Omental fat pad (tissue), 4 donors: ENCODE results near the gene RNU11. TPM values are rescaled to one million over a fixed set of nuclear protein-coding genes. Genes with fewer than 3 reads are reported as not detected.
"Not testable (repeated sequence)": the region's sequence is repeated elsewhere in the genome, so short reads cannot be mapped to it uniquely, and the experiment has no call there.

ENCODE experiments used
- ATAC-seq: fragments of 150-250 bp; one replicate; pipeline ENCODE4 v1.9.1; 2016; ENCODE audit warnings: mild to moderate bottlenecking, moderate library complexity; ENCODE audit not compliant: low FRiP score
- DNase-seq: peaks from one replicate; pipeline ENCODE4 v3.0.0-alpha.2; 2019; ENCODE audit warnings: low spot score
- total RNA-seq, 4 donors: library from RNA; depleted of rRNA; stranded (reverse); fragments of >200 nt; gene quantifications; one replicate each; pipeline ENCODE4 v1.1.0, GENCODE V29; 2016
- TF ChIP-seq, protein P1 (sequence below), 3 donors: fragments of 450-650 bp; IDR thresholded peaks; one replicate each; pipeline ENCODE4 v1.5.1; 2016 to 2017; ENCODE audit warnings: antibody characterized with exemption in 3 of 3, mild to moderate bottlenecking in 3 of 3, moderate library complexity in 2 of 3

RNU11 gene
- total RNA-seq, 4 donors from 2014 or later, result not detected

DNA sequence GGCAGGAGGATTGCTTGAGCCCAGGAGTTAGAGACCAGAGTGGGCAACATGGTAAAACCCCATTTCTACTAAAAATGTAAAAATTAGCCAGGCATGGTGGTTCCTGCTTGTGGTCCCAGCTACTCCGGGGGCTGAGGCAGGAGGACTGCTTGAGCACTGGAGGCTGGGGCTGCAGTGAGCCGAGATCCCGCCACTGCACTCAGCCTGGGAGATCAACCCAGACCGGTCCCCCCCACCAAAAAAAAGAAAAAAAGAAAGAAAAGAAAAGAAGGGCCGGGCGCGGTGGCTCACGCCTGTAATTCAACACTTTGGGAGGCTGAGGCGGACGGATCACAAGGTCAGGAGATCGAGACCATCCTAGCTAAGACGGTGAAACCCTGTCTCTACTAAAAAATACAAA lies 18.4 kb downstream of the RNU11 start:
- TF ChIP-seq, protein P1, sequence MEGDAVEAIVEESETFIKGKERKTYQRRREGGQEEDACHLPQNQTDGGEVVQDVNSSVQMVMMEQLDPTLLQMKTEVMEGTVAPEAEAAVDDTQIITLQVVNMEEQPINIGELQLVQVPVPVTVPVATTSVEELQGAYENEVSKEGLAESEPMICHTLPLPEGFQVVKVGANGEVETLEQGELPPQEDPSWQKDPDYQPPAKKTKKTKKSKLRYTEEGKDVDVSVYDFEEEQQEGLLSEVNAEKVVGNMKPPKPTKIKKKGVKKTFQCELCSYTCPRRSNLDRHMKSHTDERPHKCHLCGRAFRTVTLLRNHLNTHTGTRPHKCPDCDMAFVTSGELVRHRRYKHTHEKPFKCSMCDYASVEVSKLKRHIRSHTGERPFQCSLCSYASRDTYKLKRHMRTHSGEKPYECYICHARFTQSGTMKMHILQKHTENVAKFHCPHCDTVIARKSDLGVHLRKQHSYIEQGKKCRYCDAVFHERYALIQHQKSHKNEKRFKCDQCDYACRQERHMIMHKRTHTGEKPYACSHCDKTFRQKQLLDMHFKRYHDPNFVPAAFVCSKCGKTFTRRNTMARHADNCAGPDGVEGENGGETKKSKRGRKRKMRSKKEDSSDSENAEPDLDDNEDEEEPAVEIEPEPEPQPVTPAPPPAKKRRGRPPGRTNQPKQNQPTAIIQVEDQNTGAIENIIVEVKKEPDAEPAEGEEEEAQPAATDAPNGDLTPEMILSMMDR (IDR thresholded peaks at IDR 0.05), result no peak
- no peak for ATAC-seq

DNA sequence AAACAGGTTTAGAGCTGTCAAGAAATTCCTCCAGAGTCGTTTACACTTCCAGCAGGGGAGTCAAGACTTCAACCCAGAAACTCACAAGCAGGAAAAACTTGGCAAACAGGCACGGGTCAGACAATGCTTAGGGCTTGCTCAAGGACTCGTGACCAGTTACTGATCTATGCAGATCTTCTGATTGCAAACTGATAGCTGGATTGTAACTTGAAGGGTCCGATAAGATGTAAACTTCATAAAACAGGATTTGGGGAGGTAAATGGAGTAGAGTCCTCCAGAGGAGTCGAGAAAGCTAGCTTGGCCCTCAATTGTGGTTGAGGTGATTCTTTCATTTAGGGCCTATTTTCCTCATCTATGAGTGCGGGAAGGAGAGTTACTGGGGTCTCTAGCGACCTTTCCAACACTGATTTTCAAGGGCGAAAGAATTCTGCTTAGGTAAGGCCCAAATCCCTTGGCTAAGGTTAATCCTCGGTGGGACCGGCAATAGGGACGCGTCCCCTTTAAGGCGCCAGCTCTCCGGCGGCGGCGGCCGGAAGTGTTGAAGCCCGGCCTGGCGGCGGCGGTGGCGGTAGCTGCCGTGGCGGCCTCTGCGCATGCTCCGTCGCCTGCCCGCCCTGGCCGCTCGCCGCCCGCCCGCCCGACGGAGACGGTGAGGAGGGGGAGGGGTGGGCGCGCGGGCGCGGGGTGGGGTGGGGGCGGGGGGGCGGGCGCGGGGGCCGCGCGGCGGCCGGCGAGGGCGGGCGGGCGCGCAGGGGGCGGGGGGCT lies 20.0 kb downstream of the RNU11 start, which contains the start of gene GMEB1:
GMEB1 (plus strand) TSS at position 594 of the 765 bp plus-strand sequence. CDS start 14,829 bp downstream, outside the sequence.
- ATAC-seq (peak; percentile 91), DNase-seq (peak; percentile 51)
- TF ChIP-seq, protein P1 (IDR thresholded peaks at IDR 0.05), result no peak

More for the DNA sequence above, 18.4 kb downstream of the RNU11 start:
- no peak for DNase-seq

DNA sequence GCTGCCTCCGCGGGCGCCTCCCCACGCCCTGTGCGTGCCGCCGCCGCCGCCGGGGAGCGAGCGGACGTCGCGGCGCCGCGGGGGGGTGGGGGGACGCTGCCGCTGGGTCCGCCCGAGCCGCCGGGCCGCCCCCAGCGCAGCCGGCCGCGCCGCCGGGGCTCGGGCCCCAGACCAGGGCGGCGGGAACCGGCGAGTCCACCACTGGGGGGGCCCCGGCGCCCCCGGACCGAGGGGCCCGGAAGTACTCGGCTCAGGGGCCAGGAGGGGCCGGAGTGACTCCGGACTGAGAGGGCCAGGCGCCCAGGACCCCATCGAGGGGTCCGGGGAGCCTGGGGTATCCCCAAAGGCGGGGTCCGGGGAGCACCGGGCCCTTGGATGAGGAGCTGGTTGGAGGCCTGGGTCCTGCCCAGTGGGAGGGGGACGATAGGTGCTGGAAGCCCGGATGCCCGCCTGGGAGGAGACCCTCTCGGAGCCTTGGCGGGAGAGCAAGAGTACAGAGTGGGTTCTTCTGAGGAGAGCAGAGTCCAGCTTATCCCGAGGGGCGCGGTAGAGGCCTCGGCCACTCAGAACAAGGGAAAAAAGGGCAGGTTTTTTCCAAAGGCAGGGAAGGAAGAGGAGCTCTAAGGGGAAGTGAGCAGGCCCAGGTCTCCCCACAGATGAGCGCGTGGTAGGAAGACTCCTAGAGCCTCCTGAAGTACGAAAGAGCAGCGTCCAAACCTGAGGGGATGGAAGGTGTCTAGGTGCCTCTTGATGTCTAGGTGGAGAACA lies 20.7 kb downstream of the RNU11 start:
- peak; percentile 78 for ATAC-seq
- no peak for DNase-seq
- TF ChIP-seq, protein P1 (IDR thresholded peaks at IDR 0.05), result no peak

DNA sequence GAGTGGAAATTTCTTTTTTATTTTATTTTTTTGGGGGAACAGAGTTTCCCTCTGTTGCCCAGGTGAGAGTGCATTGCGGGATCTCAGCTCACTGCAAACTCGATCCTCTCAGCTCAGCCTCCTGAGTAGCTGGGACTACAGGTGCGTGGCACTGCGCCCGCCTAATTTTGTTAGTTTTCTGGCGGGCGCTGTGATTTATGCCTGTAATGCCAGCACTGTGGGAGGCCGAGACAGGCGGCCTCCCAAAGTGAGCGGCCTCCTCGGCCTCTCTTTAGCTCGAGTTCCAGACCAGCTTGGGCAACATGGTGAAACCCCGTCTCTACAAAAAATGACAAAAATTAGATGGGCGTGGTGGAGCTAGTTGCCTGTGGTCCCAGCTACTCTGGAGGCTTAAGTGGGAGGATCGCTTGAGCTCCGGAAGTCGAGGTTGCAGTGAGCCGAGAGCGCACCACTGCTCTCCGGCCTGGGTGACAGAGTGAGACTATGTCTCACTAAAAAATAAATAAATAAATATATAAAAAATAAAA lies 22.9 kb downstream of the RNU11 start:
- TF ChIP-seq, protein P1 (IDR thresholded peaks at IDR 0.05), result no peak
- ATAC-seq (no peak), DNase-seq (no peak)

DNA sequence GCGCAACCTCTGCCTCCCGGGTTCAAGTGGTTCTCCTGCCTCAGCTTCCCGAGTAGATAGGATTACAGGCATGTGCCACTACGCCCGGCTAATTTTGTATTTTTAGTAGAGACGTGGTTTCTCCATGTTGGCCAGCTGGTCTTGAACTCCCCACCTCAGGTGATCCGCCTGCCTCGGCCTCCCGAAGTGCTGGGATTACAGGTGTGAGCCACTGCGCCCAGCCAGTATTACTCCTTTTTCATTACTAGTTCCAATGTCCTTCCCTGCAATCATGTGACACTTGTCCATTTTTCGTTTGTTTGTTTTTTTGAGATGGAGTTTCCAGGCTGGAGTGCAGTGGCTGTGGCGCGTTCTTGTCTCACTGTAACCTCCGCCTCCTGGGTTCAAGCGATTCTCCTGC lies 24.6 kb downstream of the RNU11 start:
- ATAC-seq, DNase-seq: not testable (repeated sequence)

DNA sequence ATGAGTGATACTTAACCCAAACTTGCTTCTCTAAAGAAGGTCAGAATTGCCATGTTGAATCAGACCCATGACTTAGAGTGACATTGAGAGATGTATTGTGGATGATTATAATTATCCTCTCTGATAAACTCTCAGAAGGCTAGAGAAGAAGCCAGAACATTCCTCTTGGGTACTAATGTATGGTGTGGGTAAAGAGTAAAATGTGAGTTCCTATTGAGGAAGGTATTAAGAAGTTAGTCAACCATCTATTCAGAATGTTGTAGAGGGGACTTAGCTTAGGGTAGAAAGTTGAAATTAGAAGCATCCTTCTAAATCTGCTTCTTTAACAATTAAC lies 27.5 kb downstream of the RNU11 start:
- TF ChIP-seq, protein P1 (IDR thresholded peaks at IDR 0.05), result no peak
- no peak for DNase-seq
- no peak for ATAC-seq

DNA sequence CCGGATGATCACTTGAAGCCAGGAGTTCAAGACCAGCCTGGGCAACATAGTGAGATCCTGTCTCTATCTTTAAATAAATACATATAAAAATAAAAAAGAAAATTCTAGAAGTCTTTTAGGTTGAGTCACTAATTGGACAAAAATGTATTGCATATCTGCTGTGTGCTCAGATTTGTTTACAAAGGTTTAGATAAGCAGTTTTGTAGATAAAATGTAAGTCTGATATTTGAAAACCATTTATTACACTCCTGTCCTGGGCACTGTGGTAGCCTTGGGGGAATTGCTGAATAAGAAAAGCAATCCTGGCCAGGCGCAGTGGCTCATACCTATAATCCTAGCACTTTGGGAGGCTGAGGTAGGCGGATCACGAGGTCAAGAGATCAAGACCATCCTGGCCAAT lies 31.8 kb downstream of the RNU11 start:
- TF ChIP-seq, protein P1 (IDR thresholded peaks at IDR 0.05), result no peak
- ATAC-seq (no peak), DNase-seq (no peak)
